ENCODE measurements around the gene HPSE2.

- TF ChIP-seq POLR2A (IDR thresholded peaks at IDR 0.05), result no peak
- TF ChIP-seq, protein P1, sequence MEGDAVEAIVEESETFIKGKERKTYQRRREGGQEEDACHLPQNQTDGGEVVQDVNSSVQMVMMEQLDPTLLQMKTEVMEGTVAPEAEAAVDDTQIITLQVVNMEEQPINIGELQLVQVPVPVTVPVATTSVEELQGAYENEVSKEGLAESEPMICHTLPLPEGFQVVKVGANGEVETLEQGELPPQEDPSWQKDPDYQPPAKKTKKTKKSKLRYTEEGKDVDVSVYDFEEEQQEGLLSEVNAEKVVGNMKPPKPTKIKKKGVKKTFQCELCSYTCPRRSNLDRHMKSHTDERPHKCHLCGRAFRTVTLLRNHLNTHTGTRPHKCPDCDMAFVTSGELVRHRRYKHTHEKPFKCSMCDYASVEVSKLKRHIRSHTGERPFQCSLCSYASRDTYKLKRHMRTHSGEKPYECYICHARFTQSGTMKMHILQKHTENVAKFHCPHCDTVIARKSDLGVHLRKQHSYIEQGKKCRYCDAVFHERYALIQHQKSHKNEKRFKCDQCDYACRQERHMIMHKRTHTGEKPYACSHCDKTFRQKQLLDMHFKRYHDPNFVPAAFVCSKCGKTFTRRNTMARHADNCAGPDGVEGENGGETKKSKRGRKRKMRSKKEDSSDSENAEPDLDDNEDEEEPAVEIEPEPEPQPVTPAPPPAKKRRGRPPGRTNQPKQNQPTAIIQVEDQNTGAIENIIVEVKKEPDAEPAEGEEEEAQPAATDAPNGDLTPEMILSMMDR (IDR thresholded peaks at IDR 0.05), result no peak
Measured at GRCh38 chr10:98510412-98510995, 725.1 kb downstream of the HPSE2 start.
